Erythroblast (primary cell): ENCODE measurements around the gene MAP2K1.

Experiments
- GATA1 ChIP-seq: IDR thresholded peaks from 2 replicates; pipeline ENCODE4 v1.6.1; 2011; ENCODE audit warnings: low read depth, mild to moderate bottlenecking, control low read depth, low read length, moderate library complexity
- POLR2A ChIP-seq: IDR thresholded peaks from 2 replicates; pipeline ENCODE4 v1.6.1; 2011; ENCODE audit warnings: mild to moderate bottlenecking, low read length

- no peak for TF ChIP-seq POLR2A
- TF ChIP-seq GATA1 = no peak
These were observed 22.9 kb downstream of the MAP2K1 start for GRCh38 chr15:66409565-66410108.
